Stimulated activated CD4-positive, alpha-beta T cell treated with anti-CD3 and anti-CD28 coated beads, Interleukin-4, amount 100 ng/mL, for 4 hours (primary cell): ENCODE data around the gene BANP.
"Not testable (repeated sequence)": the region's sequence is repeated elsewhere in the genome, so short reads cannot be mapped to it uniquely, and the experiment has no call there.

ENCODE experiments used
- DNase-seq, 2 experiments: peaks; one replicate each; pipeline ENCODE4 v3.0.0-alpha.2; 2020

Gene BANP

DNA sequence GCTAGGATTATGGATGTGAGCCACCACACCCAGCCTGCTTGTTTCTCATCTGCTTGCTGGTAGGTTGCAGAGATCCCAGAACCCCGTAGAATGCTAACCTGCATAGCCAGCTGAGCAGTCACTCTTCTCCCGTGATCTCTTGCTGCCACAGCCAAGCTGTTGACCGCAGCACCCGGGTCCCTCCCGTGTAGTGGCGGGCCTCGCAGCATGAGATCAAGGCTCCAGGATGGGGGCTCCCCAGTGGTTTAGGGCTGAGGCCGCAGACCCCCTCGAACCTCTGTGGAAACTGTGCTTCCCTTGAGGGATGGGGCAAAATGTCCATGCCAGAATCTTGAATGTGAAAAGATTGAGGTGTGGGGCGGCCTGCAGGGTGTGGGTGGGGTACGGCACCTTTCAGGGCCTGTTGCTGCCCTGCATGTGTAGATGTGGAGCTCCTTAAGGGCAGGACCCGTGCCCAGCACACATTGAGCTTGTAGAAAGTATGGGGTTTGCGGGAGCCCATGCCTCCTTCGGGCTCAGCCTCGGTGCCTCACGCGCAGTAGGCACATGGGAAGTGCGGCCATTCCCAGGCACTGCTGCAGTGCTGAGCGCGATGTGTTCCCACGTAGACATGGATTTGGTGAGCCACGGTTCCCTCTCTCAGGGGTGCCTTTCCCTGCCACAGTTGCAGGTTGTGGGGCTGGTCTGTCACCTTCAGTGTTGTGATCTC, 99.9 kb downstream of the BANP start:
- no peak for DNase-seq

DNA sequence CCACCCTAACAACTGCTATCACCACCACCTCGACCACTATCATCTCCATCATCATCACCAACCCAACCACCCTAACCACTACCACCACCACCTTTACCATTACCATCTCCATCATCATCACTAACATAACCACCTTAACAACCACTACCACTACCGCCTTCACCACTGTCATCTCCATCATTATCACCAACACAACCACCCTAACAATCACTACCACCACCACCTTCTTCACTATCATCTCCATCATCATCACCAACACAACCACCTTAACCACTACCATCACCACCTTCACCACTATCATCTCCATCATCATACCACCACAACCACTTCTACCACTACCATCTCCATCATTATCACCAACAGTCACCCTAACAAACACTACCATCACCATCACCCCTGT, 101.4 kb downstream of the BANP start:
- no peak for DNase-seq

DNA sequence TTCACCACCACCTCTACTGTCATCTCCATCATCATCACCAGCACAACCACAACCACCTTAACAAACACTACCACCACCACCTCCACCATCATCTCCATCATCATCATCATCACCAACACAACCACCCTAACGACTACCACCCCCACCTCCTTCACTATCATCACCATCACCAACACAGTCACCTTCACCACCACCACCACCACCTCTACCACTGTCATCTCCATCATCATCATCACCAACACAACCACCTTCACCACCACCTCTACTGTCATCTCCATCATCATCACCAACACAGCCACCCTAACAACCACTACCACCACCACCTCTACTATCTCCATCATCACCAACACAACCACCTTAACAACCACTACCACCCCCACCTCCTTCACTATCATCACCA, 102.2 kb downstream of the BANP start:
- DNase-seq = not testable (repeated sequence)

DNA sequence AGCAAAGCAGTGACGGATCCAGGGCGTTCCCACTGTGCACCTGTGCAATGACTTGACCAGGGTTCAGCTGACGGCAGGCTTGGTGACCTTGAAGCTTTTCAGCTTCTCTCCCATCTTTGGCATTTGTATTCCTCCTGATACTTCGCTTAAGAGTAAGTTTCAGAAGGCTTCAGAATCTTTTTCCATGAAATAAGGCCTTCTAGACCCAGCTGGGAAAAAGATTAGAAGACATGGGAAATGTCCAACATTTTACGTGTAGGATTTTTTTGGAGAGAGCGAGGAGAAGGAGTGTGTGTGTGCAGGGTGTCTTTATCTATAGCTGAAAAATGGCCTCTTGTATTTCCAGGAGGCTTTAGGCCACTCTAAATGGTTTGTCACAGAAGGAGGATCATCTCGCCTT, 104.1 kb downstream of the BANP start:
- DNase-seq = no peak

DNA sequence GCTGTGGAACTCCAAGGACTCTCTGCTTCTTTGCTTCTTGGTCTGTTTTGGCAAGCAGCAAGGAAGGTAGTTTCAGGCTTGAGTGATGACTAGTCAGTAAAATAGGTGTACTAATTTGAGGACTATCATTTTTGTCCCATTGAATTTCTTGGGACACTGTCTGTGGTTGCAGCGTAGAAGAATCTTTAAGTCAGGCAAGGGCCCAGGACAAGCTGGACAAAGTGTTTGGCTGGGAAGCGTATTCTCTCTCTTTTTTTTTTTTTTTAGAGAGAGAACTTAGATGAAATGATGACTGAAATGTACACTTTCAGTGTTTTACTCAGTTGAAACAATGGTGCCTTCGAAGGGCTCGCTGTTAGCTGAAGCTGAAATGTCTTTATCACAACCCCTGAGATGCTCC, 105.0 kb downstream of the BANP start:
- no peak for DNase-seq

DNA sequence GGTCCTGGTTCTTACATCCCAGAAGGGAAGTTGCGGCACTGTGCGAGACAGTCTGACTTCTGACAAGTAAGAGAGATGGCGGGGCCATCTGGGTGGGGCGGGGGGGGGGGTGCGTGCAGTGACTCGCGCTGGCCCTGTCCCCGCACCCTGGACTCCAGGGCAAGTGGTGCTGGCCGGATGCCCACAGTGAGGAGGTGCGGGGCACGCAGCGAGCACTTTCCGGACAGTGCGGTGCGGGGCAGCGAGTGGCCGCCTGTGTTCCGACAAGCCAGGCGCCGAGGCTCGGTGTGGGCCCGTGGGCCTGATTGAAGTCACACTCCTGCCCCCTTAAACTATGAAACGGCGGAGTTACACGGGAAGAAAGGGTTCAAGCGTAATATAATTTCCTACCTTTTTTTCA, 106.4 kb downstream of the BANP start:
- DNase-seq = no peak

DNA sequence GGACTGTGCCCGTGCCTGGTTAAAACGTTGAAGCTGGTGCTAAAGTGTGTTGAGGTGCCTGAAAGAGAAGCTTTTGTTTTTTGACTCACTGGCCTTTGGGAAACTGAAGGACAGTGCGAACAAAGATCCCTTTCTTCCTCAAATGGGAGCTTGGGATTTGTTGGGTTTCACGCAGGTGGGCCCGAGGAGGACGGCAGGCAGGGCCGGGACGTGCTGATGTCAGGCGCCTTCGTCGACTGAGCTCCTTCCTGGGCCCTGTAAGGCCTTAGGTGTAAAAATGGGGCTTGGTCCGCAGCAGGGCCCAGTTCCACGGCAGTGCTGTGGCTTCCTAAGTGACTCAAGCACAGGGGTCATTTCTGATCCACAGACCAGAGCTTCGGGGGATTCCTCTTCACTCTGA, 106.9 kb downstream of the BANP start:
- DNase-seq = no peak

DNA sequence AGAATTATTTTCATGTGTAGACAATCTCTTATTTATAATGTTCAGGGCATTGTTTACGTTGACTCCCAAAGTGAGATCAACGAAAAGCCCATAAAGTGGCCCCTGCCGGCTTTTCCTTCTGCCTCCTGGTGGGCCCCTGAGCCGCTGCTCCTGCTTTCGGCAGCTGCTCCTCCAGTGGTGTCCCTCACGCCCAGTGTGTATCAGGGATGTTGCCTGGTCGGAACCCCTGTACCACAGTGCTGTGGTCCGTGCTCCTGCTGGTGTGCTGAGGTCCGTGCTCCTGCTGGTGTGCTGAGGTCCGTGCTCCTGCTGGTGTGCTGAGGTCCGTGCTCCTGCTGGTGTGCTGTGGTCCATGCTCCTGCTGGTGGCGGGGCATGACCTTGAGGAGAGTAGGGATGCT, 107.6 kb downstream of the BANP start:
- DNase-seq = no peak

DNA sequence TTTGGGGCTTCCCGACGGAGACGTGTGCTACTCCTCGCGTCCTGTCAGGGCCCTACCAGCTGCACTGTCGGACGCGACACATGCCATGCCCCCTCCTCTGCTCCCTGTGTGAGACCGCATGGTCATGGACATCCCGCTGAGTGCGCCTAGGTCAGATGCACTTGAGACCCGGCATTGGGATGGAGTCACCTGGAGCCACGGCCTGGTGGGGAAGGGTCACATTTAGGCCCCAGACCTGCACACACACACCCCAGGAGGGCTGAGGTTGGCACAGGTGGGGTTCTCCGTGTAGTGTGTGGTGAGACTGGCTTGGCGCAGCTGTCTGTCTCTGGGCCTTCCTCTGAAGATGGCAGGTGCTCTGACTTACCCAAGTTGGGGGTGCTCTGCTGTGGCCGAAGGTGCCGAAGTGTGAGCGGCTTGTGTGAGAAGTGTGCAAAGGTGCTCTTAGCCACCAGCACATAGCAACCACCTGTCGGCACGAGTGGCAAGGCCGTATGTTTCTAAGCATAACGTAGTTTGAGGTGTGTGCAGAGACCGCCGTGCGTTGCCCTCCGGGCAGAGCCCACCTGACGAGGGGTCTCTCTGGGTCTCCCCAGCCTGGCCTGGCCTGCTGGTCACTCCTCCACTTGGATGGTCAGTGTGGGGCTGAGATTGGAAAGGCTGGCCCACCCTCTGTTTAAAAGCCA, 108.6 kb downstream of the BANP start:
- DNase-seq = no peak

DNA sequence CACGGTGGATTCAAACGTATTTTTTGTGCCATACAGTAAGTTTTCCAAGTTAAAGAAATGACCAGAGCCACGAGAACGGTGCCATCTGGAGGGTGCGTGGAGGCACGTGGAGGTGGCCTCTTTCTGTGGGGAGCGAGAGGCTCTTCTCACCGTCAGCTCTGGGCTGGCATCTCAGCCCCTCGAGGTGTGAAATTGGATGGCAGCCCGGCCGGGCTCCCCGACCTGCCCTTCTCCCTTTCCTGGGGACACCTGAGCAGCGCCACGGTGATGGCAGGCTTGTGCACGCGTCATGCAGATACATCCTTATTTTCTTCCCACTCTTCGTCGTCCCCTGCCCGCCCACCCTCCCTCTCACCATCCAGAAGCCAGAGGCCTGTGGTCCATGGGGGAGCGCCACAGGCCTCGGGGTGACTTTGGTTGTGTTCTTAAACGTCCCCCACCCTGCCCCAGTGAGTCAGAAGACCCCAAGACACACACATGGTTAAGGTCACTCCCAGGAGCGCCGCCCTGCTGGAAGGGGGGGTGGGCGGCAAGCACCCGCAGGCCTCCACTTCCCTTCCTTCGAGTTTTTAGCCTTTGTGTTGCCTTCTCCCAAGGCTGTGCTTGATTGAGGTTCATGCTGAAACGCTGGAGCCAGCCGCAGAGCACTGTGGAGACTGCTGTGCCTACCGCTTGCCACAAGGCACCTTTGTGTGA, 109.4 kb downstream of the BANP start:
- DNase-seq = no peak

DNA sequence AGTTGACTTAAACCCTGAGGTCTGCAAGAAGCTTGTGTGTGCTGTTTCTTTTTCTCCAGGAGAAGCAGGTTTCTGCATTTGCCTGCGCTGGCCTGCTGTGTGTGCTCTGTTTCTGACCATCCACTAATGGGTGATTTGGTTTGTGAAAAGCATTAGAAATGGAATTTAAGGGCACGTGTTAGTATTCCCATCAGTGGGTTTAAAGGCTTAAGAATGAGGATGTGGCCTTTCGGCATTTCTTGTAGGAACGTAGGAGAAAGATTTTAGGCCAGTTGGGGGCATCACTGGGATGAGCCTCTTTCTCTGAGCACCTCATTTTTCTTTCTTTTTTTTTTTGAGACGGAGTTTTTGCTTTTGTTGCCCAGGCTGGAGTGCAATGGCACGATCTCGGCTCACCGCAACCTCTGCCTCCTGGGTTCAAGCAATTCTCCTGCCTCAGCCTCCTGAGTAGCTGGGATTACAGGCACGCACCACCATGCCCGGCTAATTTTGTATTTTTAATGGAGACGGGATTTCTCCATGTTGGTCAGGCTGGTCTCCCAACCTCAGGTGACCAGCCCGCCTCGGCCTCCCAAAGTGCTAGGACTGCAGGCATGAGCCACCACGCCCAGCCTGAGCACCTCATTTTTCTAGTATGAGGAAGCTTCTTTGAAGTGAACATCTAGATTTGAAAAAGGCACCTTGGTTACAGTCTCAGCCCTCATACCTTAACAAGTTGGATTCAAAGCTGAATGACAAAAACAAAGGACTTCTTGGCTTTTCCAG, 110.3 kb downstream of the BANP start:
- DNase-seq = no peak

DNA sequence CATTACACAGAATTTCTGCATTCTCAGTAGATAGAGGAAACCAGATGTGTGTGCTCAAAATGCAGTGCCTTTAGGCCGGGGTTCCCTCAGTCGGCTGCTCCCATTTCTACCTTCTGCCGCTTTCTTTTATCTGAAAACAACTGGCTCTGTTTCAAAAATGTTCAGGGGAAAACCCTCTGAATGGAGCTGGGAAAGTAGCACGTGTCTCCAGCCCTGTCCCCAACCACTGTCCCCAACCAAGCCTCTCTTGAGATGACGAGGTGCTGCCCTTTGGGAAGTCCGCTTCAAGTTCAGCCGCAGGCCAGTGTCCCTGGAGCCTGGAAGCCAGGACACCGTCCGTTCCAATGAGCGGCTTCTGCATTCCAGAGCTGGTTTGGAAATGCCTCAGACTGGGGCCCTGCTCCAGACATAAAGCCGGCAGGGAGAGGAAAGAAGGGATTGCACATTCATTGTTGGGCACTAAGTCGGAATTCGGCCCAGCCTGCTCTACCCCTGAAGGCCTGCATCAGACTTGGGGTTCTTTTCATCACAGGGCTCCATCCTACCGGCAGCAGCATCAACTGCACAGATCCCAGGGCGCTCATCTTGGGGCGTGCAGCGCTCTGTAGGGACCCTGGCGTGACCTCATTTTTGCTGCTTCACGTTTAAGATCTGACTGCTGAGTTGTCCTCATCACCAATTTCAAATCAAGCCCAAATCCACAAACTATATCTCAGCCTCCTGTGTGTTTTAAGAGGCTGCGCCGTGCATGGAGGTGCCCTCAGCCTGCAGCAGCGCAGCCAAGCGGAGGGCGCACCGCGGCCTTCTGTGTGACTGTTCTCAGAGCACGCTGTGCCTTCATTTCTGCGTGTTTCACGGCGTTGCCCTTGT, 111.3 kb downstream of the BANP start:
- no peak for DNase-seq

DNA sequence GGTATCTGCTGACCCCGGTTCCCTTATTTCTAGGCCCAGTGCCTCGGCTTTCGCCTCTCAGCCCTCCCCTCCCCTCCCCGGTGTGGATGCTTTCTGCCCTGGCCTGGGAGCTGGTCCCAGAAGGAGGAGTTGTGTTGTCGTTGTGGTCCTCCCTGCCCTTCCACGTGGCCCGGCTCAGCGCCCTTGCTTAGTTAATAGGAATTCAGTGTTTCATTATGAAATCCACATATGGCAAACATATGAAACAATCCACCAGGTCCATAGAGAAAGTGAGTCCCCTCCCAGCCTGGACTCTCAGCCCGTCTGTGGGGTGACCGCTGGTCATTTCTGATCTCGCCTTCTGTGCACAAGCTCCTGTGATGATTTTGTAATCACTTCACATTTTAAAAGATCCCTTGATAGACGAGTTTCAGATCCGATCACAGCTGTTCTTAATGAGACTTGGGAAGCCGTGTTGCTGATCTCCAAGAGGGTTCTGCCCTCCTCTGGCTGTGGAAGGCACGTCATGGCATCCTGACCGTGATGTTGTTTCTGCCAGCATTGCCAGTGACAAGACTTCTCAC, 112.1 kb downstream of the BANP start:
- DNase-seq = no peak

DNA sequence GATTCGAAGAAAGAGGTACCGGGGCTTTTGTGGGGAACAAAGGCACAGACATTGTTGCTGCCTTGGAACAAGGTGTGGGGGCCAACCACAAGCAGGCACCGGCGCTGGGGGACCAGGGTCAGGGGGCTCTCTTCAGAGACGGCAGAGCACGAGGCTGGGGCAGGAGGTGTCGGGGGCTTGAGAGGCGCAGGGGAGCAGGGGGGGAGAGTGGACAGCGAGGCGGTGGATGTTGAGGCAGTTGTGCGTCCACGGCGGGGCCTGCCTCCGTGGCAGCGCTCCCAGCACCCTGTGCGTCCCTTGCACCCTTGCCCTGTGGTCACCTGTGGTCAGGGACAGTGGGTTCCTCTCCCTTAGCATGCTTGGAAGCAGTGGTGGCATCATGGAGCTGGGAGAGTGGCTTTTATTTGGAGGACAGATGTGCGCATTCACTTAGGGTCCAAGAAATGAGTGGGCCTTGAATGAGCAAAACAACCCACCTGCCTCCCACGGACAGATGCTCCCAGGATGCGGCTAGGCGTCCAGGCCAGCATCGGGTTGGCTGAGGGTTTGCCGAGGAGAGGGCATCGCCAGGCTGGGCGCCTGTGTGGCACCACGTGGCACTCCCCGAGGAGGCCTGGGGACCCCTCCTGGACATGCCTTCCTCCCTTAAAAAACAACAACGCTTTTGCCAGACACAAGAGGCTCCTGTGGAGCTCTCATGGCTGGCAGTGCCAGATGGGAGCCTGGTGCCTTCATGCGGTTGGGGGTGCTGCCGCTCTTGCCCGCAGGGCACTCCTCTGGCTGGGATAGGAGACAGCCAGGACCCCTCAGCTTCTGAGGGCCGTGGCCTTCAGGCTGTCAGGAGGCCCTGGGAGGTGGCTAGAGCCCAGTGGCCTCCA, 113.0 kb downstream of the BANP start:
- DNase-seq = no peak

DNA sequence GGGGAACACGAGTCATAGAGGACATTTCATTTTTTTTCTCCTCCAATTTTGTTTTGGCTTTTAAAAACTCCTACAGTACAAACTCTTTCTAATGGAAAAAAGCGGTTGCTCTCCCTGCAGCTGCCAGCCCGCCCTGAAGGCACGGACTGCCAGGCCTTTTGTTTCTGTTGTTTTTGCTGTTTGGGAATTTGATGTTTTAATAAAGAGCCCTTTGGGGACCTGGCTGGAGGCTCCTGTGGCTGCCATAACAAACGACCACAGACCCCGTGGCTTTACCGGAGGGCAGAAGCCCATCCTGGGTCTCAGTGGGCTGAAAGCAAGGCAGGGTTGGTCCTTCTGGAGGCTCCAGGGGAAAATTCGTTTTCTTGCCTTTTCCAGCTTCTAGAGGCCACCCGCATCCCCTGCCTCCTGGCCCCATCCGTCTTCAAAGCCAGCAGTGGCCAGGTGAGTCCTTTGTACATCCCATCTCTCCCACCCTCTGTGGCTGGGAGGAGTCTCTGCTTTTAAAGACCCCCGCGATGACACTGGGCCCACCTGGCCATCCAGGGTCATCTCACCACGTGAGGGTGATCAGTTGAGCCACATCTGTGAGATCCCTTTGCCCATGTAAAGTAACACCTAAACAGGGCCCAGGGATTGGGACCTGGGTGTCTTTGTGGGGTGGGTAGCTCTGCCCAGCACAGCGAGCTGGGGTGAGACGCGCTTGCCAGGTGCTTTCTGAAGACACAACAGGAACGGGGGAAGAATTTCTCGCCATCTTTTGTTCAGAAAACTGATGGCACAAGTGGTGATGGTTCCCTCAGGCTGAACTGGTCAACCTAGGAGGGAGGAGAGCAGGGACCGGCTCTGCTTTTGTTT, 113.9 kb downstream of the BANP start:
- no peak for DNase-seq

DNA sequence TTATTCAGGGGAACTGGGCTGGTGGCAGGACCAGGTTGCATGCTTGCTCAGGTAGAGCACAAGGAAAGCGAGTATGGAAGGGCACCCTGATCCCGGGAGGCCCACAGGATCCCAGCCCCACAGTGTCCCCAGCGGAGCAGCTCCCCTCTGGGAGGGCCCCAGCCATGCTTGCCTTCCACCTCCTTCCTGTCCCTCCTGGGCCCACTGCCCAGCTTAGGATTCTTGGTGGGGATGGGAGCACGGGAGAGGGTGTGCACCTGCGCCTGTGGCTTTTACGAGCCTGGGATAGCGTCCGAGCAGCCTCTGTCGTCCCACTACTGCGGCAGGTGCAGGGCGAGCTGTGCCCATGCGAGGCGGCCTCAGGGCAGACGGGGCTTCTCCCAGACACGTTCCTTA, 114.5 kb downstream of the BANP start:
- no peak for DNase-seq

DNA sequence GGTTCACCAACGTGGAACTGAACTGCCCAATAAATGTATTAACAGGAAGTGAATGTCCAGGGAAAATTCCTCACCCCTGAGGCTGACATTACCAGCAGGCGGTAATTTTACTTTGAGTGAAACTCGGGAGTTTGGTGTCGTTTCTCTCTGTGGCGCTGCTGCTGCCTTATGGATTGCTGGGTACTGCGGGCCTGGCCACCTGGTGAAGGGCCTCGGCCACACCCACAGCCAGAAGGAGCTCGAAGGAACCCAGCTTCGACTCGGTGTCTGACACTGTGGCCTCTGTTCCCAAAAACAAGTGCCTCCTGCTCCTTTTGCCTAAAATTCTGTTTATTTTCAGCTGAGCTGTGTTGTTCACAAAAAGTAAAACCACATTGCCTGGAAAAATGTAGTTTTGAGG, 115.0 kb downstream of the BANP start:
- DNase-seq = no peak

DNA sequence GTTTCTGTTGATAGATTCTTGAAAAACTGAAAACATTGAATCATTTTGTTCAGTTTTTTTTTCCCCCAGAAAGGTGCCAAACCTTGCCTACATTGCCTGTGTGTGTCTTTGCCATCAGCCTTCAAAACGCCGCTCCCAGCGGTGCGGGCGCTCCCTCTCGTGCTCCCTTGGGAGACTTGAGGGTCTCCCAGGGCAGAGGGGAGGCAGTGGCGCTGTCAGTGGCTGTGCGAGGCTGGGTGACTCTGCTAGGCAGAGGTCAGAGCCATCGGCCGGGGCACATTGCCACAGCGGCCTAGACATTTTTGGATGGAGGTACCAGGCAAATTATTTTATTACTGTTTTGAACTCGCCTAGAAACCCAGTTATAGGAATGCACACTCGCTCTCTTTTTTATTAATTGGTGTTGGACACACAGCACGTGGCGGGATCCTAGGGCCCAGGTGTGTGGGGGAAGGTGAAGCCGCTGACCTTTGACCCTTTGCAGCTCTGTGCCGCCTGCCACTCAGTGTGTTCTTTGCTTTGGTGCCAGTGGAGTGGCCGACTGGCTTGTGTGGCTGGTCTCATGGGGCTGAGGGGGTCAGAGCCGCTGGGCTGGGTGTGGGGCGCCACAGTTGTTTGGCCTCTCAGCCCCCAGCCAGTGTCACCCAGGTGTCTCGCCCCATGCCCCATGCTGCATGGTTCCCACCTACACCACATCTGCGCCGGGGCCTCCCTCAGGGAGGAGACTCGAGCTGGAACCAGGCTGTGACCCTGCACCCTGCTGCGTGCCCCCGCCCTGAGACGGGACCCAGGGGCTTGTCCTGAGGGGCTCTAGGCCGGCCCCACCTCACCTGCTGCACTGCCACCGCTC, 115.7 kb downstream of the BANP start:
- DNase-seq = no peak
